Measurements from ENCODE around the gene TERB2.

DNA sequence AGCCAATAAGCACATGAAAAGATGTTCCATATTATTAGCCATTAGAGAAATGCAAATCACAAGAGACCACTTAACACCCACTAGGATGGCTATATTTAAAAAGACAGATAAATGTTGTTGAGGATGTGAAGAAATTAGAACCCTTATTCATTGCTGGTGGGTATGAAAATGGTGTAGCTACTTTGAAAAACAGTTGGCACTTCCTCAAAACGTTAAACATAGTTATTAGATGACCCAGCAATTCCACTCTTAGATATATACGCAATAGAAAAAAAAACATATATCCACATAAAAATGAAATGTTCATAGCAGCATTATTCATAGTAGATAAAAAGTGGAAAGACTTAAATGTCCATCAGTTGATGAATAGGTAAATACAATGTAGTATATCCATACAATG, 47.1 kb upstream of the TERB2 start:
- TF ChIP-seq, protein P1, sequence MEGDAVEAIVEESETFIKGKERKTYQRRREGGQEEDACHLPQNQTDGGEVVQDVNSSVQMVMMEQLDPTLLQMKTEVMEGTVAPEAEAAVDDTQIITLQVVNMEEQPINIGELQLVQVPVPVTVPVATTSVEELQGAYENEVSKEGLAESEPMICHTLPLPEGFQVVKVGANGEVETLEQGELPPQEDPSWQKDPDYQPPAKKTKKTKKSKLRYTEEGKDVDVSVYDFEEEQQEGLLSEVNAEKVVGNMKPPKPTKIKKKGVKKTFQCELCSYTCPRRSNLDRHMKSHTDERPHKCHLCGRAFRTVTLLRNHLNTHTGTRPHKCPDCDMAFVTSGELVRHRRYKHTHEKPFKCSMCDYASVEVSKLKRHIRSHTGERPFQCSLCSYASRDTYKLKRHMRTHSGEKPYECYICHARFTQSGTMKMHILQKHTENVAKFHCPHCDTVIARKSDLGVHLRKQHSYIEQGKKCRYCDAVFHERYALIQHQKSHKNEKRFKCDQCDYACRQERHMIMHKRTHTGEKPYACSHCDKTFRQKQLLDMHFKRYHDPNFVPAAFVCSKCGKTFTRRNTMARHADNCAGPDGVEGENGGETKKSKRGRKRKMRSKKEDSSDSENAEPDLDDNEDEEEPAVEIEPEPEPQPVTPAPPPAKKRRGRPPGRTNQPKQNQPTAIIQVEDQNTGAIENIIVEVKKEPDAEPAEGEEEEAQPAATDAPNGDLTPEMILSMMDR (conservative IDR thresholded peaks at IDR 0.05 in 1 of 2, IDR thresholded peaks at IDR 0.05 in 1 of 2; ENCODE audit: low read depth in 1 of 2, low read length in 2 of 2): no peak
- no peak for TF ChIP-seq EZH2 (IDR thresholded peaks at IDR 0.05; ENCODE audit: low read length, missing control alignments)

Measured in fibroblast of lung (primary cell).